Stomach smooth muscle (tissue), 2 donors: Measurements from ENCODE around the gene TLR6.

Source experiments
- H3K27ac ChIP-seq: one replicate; pipeline ENCODE4 v1.7.0; 2013; ENCODE audit warnings: mild to moderate bottlenecking, low read length, inconsistent platforms
- H3K27me3 ChIP-seq, 2 donors: one replicate each; pipeline ENCODE4 v1.7.0; 2013; ENCODE audit warnings: low read length in 2 of 2; ENCODE audit not compliant: insufficient read depth in 2 of 2, control insufficient read depth in 1 of 2
- H3K36me3 ChIP-seq, 2 donors: one replicate each; pipeline ENCODE4 v1.7.0; 2013; ENCODE audit warnings: low read length in 2 of 2; ENCODE audit not compliant: control insufficient read depth in 2 of 2, insufficient read depth in 2 of 2
- H3K4me1 ChIP-seq: one replicate; pipeline ENCODE4 v1.7.0; 2013; ENCODE audit warnings: low read length; ENCODE audit not compliant: control insufficient read depth, insufficient read depth
- H3K4me3 ChIP-seq, 2 donors: one replicate each; pipeline ENCODE4 v1.7.0; 2013; ENCODE audit warnings: low read length in 2 of 2
- H3K9ac ChIP-seq, 2 donors: one replicate each; pipeline ENCODE4 v1.7.0; 2013; ENCODE audit warnings: low read length in 2 of 2, mild to moderate bottlenecking in 1 of 2
- H3K9me3 ChIP-seq, 2 donors: one replicate each; pipeline ENCODE4 v1.7.0; 2013; ENCODE audit warnings: low read length in 2 of 2; ENCODE audit not compliant: control insufficient read depth in 2 of 2
- donor health status: healthy.
- donor health status: Pancreatic carcinoma.

TLR6 gene

DNA sequence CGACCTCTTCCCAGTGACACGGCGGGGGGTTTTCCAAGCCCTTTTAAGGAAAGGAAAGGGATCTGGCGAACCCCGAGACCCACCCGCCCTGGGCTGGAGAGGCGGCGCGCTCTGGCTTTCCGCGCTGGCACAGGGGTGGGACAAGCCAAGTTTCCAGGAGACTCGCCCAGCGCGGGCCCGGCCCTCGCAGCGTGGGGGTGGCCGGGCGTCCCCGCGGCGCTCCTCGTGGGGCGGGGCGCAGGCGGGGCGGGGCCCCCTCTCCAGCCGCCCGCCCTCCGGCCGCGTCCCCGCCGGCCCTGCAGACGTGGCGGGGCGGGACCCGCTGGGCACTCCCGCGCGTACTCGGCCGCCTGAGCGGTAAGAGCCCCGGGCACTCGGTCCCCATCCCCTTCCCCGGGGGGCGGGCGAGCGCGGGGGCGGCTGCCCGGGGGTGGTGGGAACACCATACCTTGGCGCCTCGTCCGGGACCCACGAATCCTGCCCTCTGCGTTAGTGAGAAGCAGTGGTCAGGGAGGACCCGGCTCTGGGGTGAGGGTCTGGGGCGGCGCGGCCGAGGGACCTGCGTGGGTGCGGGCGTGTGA, 11.0 kb upstream of the TLR6 start, which contains the start of gene FAM114A1:
TSS of gene FAM114A1 (plus strand) at position 329 of the 581 bp plus-strand sequence. CDS start 10,273 bp downstream, outside the sequence.
- Histone ChIP-seq H3K9ac (peak within 1 kb of the TSS; percentile 93 to 94), H3K4me1 (peaks cover 34% of the 10 kb centered on the region), H3K27me3 (no peaks in the 10 kb centered on the region), H3K36me3 (peaks cover 0 to 9% of the 10 kb centered on the region in 2 donors), H3K27ac (peak within 1 kb of the TSS; percentile 94), H3K9me3 (no peaks in the 10 kb centered on the region), H3K4me3 (peak within 1 kb of the TSS; percentile 80 to 89)

- Histone ChIP-seq H3K9ac (peak overlapping the region; percentile 78 to 91), H3K27ac (peak overlapping the region; percentile 84), H3K36me3 (peaks cover 0 to 7% of the 10 kb centered on the region in 2 donors), H3K4me1 (peaks cover 34% of the 10 kb centered on the region), H3K27me3 (no peaks in the 10 kb centered on the region), H3K9me3 (no peaks in the 10 kb centered on the region), H3K4me3 (peak overlapping the region; percentile 66 to 89)
Measured at GRCh38 chr4:38866973-38867477, 10.4 kb upstream of the TLR6 start.

DNA sequence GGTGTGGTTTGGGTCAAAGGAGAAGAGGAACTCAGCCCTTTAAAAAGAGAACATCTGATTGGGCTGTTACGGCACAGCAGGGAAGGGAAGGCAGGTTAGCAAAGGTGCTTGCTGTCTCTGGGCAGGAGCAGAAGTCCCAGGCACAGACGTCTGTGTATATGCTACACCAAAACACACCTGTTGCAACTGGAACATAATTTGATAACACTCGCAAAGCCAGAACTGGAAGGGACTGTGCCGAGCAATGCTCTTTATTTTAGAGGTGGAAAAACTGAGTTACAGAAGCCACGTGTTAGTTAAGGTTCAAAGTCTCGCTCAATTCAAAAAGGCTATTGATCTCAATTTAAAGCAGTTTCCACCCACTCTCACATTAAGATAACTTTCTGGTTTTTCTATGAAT, 8.8 kb upstream of the TLR6 start:
- H3K9me3 ChIP-seq: no peaks in the 10 kb centered on the region
- no peaks in the 10 kb centered on the region for H3K27me3 ChIP-seq
- no peak overlapping the region for H3K9ac ChIP-seq
- H3K36me3 ChIP-seq: peaks cover 0 to 5% of the 10 kb centered on the region in 2 donors
- H3K4me3 ChIP-seq: no peak overlapping the region
- H3K4me1 ChIP-seq: peaks cover 30% of the 10 kb centered on the region
- H3K27ac ChIP-seq: no peak overlapping the region

GRCh38 chr4:38861791-38862190, 5.2 kb upstream of the TLR6 start:
- Histone ChIP-seq H3K4me3 (no peak overlapping the region), H3K9me3 (no peaks in the 10 kb centered on the region), H3K9ac (no peak overlapping the region), H3K27me3 (no peaks in the 10 kb centered on the region), H3K4me1 (no peaks in the 10 kb centered on the region), H3K27ac (no peak overlapping the region), H3K36me3 (no peaks in the 10 kb centered on the region)

DNA sequence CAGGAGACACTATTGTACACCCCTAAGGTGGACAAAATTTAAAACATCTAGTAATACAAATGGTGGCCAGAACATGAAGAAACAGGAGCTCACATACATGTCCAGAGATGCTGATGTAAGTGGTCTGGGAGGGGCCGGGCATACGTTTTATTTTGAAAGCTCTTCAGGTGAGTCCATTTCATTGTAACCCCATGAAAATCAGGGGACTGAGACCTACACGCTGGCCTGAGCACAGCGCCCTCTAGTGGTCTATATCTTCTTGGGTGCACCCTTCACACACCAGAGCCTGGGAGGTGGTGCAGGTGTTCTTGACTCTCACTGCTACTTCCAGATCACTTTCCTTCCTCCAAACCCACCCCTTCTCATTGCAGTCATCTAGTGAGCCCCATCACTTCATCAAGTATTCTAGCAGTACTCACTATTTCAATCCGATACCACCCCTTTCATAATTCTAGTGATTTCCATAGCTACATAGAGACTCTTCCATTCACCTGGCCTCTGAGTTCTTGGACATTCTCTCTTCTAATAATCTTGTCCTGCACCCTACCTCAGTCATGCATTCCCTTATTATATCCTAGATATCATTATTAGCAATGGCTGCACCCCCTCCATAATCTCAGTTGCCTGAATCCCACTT, 4.3 kb upstream of the TLR6 start:
- no peak overlapping the region for H3K9ac ChIP-seq
- H3K27ac ChIP-seq: no peak overlapping the region
- H3K36me3 ChIP-seq: no peaks in the 10 kb centered on the region
- H3K27me3 ChIP-seq: no peaks in the 10 kb centered on the region
- H3K9me3 ChIP-seq: no peaks in the 10 kb centered on the region
- H3K4me3 ChIP-seq: no peak overlapping the region
- H3K4me1 ChIP-seq: no peaks in the 10 kb centered on the region

- H3K4me1 ChIP-seq: no peaks in the 10 kb centered on the region
- no peak overlapping the region for H3K4me3 ChIP-seq
- no peak overlapping the region for H3K27ac ChIP-seq
- no peaks in the 10 kb centered on the region for H3K9me3 ChIP-seq
- H3K27me3 ChIP-seq: no peaks in the 10 kb centered on the region
- H3K36me3 ChIP-seq: no peaks in the 10 kb centered on the region
- H3K9ac ChIP-seq: no peak overlapping the region
Measured at GRCh38 chr4:38859501-38859900, 2.9 kb upstream of the TLR6 start.

- Histone ChIP-seq H3K27me3 (no peaks in the 10 kb centered on the region), H3K27ac (peak overlapping the region; percentile 7), H3K4me3 (no peak overlapping the region), H3K9me3 (no peaks in the 10 kb centered on the region), H3K4me1 (no peaks in the 10 kb centered on the region), H3K36me3 (no peaks in the 10 kb centered on the region), H3K9ac (no peak overlapping the region)
Measured at GRCh38 chr4:38858097-38858420, 1.4 kb upstream of the TLR6 start.

DNA sequence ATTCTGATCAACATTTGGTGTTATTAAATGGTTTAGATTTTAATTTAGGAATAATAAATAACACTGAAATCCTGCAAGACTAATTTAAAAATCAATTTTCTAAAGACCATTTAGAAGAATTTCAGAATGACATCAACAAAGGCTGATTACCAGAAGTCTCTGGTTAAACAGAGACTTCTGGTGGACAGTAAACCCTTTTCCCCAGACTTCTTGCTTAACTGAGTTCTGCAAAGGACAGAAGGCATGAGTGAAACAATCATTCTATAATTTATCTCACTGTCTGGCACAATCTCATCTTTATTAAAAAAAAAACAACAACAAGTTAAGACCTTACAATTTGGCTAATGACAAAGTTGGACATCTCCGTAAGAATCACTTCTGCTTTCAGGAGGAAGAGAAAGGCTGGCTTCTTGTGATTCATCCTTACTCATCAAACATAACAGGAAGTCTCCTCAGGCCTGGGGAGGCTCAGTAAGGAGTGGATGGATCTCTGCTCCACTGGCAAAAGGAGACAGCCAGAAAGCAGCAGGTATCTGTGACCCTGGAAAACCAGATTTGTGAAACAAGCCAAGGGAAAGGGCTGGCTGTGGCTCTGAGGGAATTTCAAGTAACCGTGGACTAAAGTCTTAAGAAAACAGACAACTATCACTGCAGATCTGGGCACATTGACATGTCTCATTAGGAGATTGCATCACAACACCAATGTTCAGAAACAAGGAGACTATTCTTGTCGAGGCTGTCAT, 908 bp upstream of the TLR6 start:
- no peaks in the 10 kb centered on the region for H3K27me3 ChIP-seq
- H3K9ac ChIP-seq: no peak overlapping the region
- H3K9me3 ChIP-seq: no peaks in the 10 kb centered on the region
- no peak overlapping the region for H3K4me3 ChIP-seq
- no peaks in the 10 kb centered on the region for H3K4me1 ChIP-seq
- no peaks in the 10 kb centered on the region for H3K36me3 ChIP-seq
- peak overlapping the region; percentile 7 for H3K27ac ChIP-seq

DNA sequence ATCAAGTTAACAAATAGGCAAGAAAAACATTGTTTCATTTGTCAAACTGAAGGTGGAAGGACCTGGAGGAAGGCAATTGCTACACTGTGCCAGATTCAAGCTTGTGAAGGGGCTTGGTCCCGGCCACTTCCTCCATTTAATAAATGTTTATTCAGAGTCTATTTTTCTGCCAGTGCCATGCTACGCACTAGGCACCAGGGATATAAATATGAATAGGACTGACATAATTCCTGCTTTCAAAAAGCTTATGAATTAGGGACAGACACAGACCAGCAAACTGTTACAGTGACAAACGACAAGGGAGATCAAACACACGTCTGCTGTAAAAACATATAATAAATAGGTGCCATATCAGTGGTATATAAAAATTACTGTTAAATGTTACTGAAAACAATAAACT, 571 bp downstream of the TLR6 start:
- Histone ChIP-seq H3K4me3 (peak overlapping the region in 1 of 2 donors; percentile 30), H3K4me1 (no peaks in the 10 kb centered on the region), H3K36me3 (no peaks in the 10 kb centered on the region), H3K27ac (no peak overlapping the region), H3K27me3 (no peaks in the 10 kb centered on the region), H3K9ac (no peak overlapping the region), H3K9me3 (no peaks in the 10 kb centered on the region)

GRCh38 chr4:38855466-38855865, 1.2 kb downstream of the TLR6 start:
- Histone ChIP-seq H3K4me1 (no peaks in the 10 kb centered on the region), H3K27me3 (no peaks in the 10 kb centered on the region), H3K9me3 (no peaks in the 10 kb centered on the region), H3K36me3 (no peaks in the 10 kb centered on the region), H3K27ac (no peak overlapping the region), H3K9ac (no peak overlapping the region), H3K4me3 (no peak overlapping the region)

- Histone ChIP-seq H3K9me3 (no peaks in the 10 kb centered on the region), H3K4me3 (no peak overlapping the region), H3K4me1 (no peaks in the 10 kb centered on the region), H3K36me3 (no peaks in the 10 kb centered on the region), H3K27ac (no peak overlapping the region), H3K27me3 (no peaks in the 10 kb centered on the region), H3K9ac (no peak overlapping the region)
Measured at GRCh38 chr4:38846015-38846414, 10.6 kb downstream of the TLR6 start.
